ENCODE measurements around the gene LYZL1. TPM values are rescaled to one million over a fixed set of nuclear protein-coding genes. Genes with fewer than 3 reads are reported as not detected.
A peak's percentile ranks its signal among the peaks of the same experiment; 100 is the strongest.
"Not testable (repeated sequence)": the region's sequence is repeated elsewhere in the genome, so short reads cannot be mapped to it uniquely, and the experiment has no call there.

The LYZL1 gene
- total and polyA plus RNA-seq, 2 experiments from 2014 or later, result not detected

GRCh38 chr10:29304264-29304994 lies 15.6 kb downstream of the LYZL1 start:
- peak overlapping the region; percentile 30; the same call in 1 of the 2 replicates for H2AFZ ChIP-seq
- H3K27ac ChIP-seq, result no peak overlapping the region
- H3K36me3 ChIP-seq (ENCODE audit: low read depth), result no peaks in the 10 kb centered on the region
- H3K4me3 ChIP-seq, result no peak overlapping the region
- no peaks in the 10 kb centered on the region for H3F3A ChIP-seq (ENCODE audit: insufficient read depth)
- no peak overlapping the region for H3K4me2 ChIP-seq (ENCODE audit: unreplicated experiment)
- 8% methylated on average over 6 of the region's 6 CpGs for WGBS, 2 experiments (ENCODE audit: low coverage in 1 of 2, low lambda C conversion rate in 2 of 2, missing lambda C conversion rate in 2 of 2)
- H3K9me3 ChIP-seq (ENCODE audit: low read depth), result no peaks in the 10 kb centered on the region
- no peaks in the 10 kb centered on the region for H3K9me2 ChIP-seq (ENCODE audit: insufficient read depth)
- DNase-seq, result peak; percentile 78
- no peaks in the 10 kb centered on the region for H3K79me2 ChIP-seq (ENCODE audit: insufficient read depth)
- H3K4me1 ChIP-seq (ENCODE audit: insufficient read depth), result no peaks in the 10 kb centered on the region
- no peaks in the 10 kb centered on the region for H3K27me3 ChIP-seq (replicated peaks; ENCODE audit: insufficient read depth)
- no peak overlapping the region for H3K9ac ChIP-seq
- TF ChIP-seq EZH2 (IDR thresholded peaks at IDR 0.05; ENCODE audit: insufficient read depth, poor library complexity, severe bottlenecking) (no peak), EZH2phosphoT487 (IDR thresholded peaks at IDR 0.05; ENCODE audit: insufficient read depth, low read depth) (no peak)
- in situ Hi-C loops (cut with MboI), result loop anchor here (10.0 kb wide), 1 partner anchor 640 kb away; no protein-coding TSS in a partner anchor
- H4K20me1 ChIP-seq (ENCODE audit: insufficient read depth), result no peaks in the 10 kb centered on the region

GRCh38 chr10:29304995-29305335 lies 16.1 kb downstream of the LYZL1 start:
- H3K4me1 ChIP-seq (ENCODE audit: insufficient read depth), result no peaks in the 10 kb centered on the region; the same call in 1 of the 2 replicates
- DNase-seq, result no peak
- no peaks in the 10 kb centered on the region for H4K20me1 ChIP-seq (ENCODE audit: insufficient read depth)
- H3K9me3 ChIP-seq (ENCODE audit: low read depth), result no peaks in the 10 kb centered on the region
- no peak overlapping the region for H3K27ac ChIP-seq
- TF ChIP-seq EZH2 (IDR thresholded peaks at IDR 0.05; ENCODE audit: insufficient read depth, poor library complexity, severe bottlenecking), result no peak
- no peak for TF ChIP-seq EZH2phosphoT487 (IDR thresholded peaks at IDR 0.05; ENCODE audit: insufficient read depth, low read depth)
- no peaks in the 10 kb centered on the region for H3K36me3 ChIP-seq (ENCODE audit: low read depth)
- H3K4me2 ChIP-seq (ENCODE audit: unreplicated experiment), result no peak overlapping the region
- H3K9me2 ChIP-seq (ENCODE audit: insufficient read depth), result no peaks in the 10 kb centered on the region
- no peak overlapping the region for H3K4me3 ChIP-seq
- in situ Hi-C loops (cut with MboI), result loop anchor here (10.0 kb wide), 1 partner anchor 640 kb away; no protein-coding TSS in a partner anchor
- 52 to 55% methylated on average over 2 of the region's 2 CpGs for WGBS, 2 experiments (ENCODE audit: low coverage in 1 of 2, low lambda C conversion rate in 2 of 2, missing lambda C conversion rate in 2 of 2)
- no peaks in the 10 kb centered on the region for H3F3A ChIP-seq (ENCODE audit: insufficient read depth)
- peak overlapping the region; percentile 30; the same call in 1 of the 2 replicates for H2AFZ ChIP-seq
- no peak overlapping the region for H3K9ac ChIP-seq
- no peaks in the 10 kb centered on the region for H3K27me3 ChIP-seq (replicated peaks; ENCODE audit: insufficient read depth)
- H3K79me2 ChIP-seq (ENCODE audit: insufficient read depth), result no peaks in the 10 kb centered on the region

- no peaks in the 10 kb centered on the region for H3K27me3 ChIP-seq (replicated peaks; ENCODE audit: insufficient read depth)
- peaks cover 4% of the 10 kb centered on the region; the same call in 1 of the 2 replicates for H3K4me1 ChIP-seq (ENCODE audit: insufficient read depth)
- H3K79me2 ChIP-seq (ENCODE audit: insufficient read depth), result no peaks in the 10 kb centered on the region
- H3K27ac ChIP-seq, result no peak overlapping the region
- H3K9me2 ChIP-seq (ENCODE audit: insufficient read depth), result no peaks in the 10 kb centered on the region
- no peak for DNase-seq
- in situ Hi-C loops (cut with MboI), result loop anchor here (10.0 kb wide), 1 partner anchor 642 kb away; no protein-coding TSS in a partner anchor
- no peaks in the 10 kb centered on the region for H3K36me3 ChIP-seq (ENCODE audit: low read depth)
- no peaks in the 10 kb centered on the region for H3F3A ChIP-seq (ENCODE audit: insufficient read depth)
- H2AFZ ChIP-seq, result no peak overlapping the region
- H3K9ac ChIP-seq, result no peak overlapping the region
- no peak overlapping the region for H3K4me3 ChIP-seq
- H3K9me3 ChIP-seq (ENCODE audit: low read depth), result no peaks in the 10 kb centered on the region
- H3K4me2 ChIP-seq (ENCODE audit: unreplicated experiment), result no peak overlapping the region
- 48 to 49% methylated on average over 3 of the region's 3 CpGs for WGBS, 2 experiments (ENCODE audit: low coverage in 1 of 2, low lambda C conversion rate in 2 of 2, missing lambda C conversion rate in 2 of 2)
- H4K20me1 ChIP-seq (ENCODE audit: insufficient read depth), result no peaks in the 10 kb centered on the region
- TF ChIP-seq EZH2 (IDR thresholded peaks at IDR 0.05; ENCODE audit: insufficient read depth, poor library complexity, severe bottlenecking) (no peak), EZH2phosphoT487 (IDR thresholded peaks at IDR 0.05; ENCODE audit: insufficient read depth, low read depth) (no peak)
Observed at GRCh38 chr10:29306688-29307087, 17.8 kb downstream of the LYZL1 start.

- not testable (repeated sequence) for H3K27me3 ChIP-seq (replicated peaks; ENCODE audit: insufficient read depth); DNase-seq; H3K9ac ChIP-seq; H3K9me2 ChIP-seq (ENCODE audit: insufficient read depth); H2AFZ ChIP-seq; H3K4me3 ChIP-seq; H3K4me1 ChIP-seq (ENCODE audit: insufficient read depth); H4K20me1 ChIP-seq (ENCODE audit: insufficient read depth); H3K36me3 ChIP-seq (ENCODE audit: low read depth); H3K9me3 ChIP-seq (ENCODE audit: low read depth); H3F3A ChIP-seq (ENCODE audit: insufficient read depth); H3K4me2 ChIP-seq (ENCODE audit: unreplicated experiment); H3K79me2 ChIP-seq (ENCODE audit: insufficient read depth); H3K27ac ChIP-seq
- in situ Hi-C loops (cut with MboI), result loop anchor here (10.0 kb wide), 1 partner anchor 643 kb away; no protein-coding TSS in a partner anchor
- 70% methylated on average over 10 to 11 of the region's 11 CpGs for WGBS, 2 experiments (ENCODE audit: low coverage in 1 of 2, low lambda C conversion rate in 2 of 2, missing lambda C conversion rate in 2 of 2)
Observed at GRCh38 chr10:29308142-29308541, 19.3 kb downstream of the LYZL1 start.
